Measurements from ENCODE around the gene LARP4. TPM values are rescaled to one million over a fixed set of nuclear protein-coding genes. Genes with fewer than 3 reads are reported as not detected.
"Not testable (repeated sequence)": the region's sequence is repeated elsewhere in the genome, so short reads cannot be mapped to it uniquely, and the experiment has no call there.

The LARP4 gene
- total RNA-seq, 4 donors from 2014 or later: 42.5 to 77.3 (median 50.0) TPM

- no peaks in the 10 kb centered on the region for H3K4me1 ChIP-seq
- intact Hi-C loops (cut with DNase I): no loop called here
- 86 to 92% methylated on average over 4 of the region's 4 CpGs for WGBS, 2 donors
- no peaks in the 10 kb centered on the region for H3K9me3 ChIP-seq
- H3K4me3 ChIP-seq (replicated peaks in 1 of 3): no peak overlapping the region
- TF ChIP-seq CTCF (IDR thresholded peaks at IDR 0.05) (no peak), POLR2A (IDR thresholded peaks at IDR 0.05) (no peak)
- DNase-seq: no peak
- H3K27me3 ChIP-seq: no peaks in the 10 kb centered on the region
- no peaks in the 10 kb centered on the region for H3K36me3 ChIP-seq
- no peak overlapping the region for H3K27ac ChIP-seq
Measured at GRCh38 chr12:50482571-50482970, 81.9 kb downstream of the LARP4 start.

GRCh38 chr12:50483488-50483887 is 82.8 kb downstream of the LARP4 start:
- Histone ChIP-seq H3K36me3 (no peaks in the 10 kb centered on the region), H3K27ac (no peak overlapping the region), H3K4me3 (replicated peaks in 1 of 3) (no peak overlapping the region), H3K4me1 (no peaks in the 10 kb centered on the region), H3K27me3 (no peaks in the 10 kb centered on the region), H3K9me3 (no peaks in the 10 kb centered on the region)
- WGBS, 2 donors: 93 to 100% methylated on average over 1 of the region's 1 CpG
- TF ChIP-seq CTCF (IDR thresholded peaks at IDR 0.05): no peak
- TF ChIP-seq POLR2A (IDR thresholded peaks at IDR 0.05): no peak
- DNase-seq: no peak
- intact Hi-C loops (cut with DNase I): no loop called here

- DNase-seq: no peak
- H3K4me1 ChIP-seq: no peaks in the 10 kb centered on the region
- intact Hi-C loops (cut with DNase I): no loop called here
- H3K9me3 ChIP-seq: no peaks in the 10 kb centered on the region
- 84 to 88% methylated on average over 5 of the region's 5 CpGs for WGBS, 2 donors
- H3K27ac ChIP-seq: no peak overlapping the region
- H3K4me3 ChIP-seq (replicated peaks in 1 of 3): no peak overlapping the region
- TF ChIP-seq POLR2A (IDR thresholded peaks at IDR 0.05) (no peak), CTCF (IDR thresholded peaks at IDR 0.05) (no peak)
- H3K27me3 ChIP-seq: no peaks in the 10 kb centered on the region
- no peaks in the 10 kb centered on the region for H3K36me3 ChIP-seq
Measured at GRCh38 chr12:50488801-50489200, 88.1 kb downstream of the LARP4 start.

- H3K27ac ChIP-seq; H3K27me3 ChIP-seq; H3K36me3 ChIP-seq; H3K4me1 ChIP-seq; DNase-seq; intact Hi-C loops (cut with DNase I); H3K9me3 ChIP-seq; H3K4me3 ChIP-seq (replicated peaks in 1 of 3): not testable (repeated sequence)
- 95 to 96% methylated on average over 11 of the region's 11 CpGs for WGBS, 2 donors
Measured at GRCh38 chr12:50498119-50498518, 97.4 kb downstream of the LARP4 start.

- peaks cover 16 to 39% of the 10 kb centered on the region in 2 donors for H3K4me1 ChIP-seq
- peak; percentile 75 to 99 (median 90) for TF ChIP-seq CTCF (IDR thresholded peaks at IDR 0.05)
- TF ChIP-seq POLR2A (IDR thresholded peaks at IDR 0.05): peak in 1 of 2 donors; percentile 92
- no peaks in the 10 kb centered on the region for H3K36me3 ChIP-seq
- 0 to 1% methylated on average over 22 to 31 of the region's 77 CpGs for WGBS, 2 donors
- H3K27me3 ChIP-seq: no peaks in the 10 kb centered on the region
- peak within 1 kb of the TSS; percentile 59 to 92 (median 75) for H3K4me3 ChIP-seq (replicated peaks in 1 of 3)
- intact Hi-C loops (cut with DNase I): loop anchor here (5.0 kb wide), 1 partner anchor 132 kb away; no protein-coding TSS in a partner anchor
- DNase-seq: peak; percentile 96 to 97
- H3K27ac ChIP-seq: peak within 1 kb of the TSS; percentile 94 to 96 (median 96)
- no peaks in the 10 kb centered on the region for H3K9me3 ChIP-seq
Measured at GRCh38 chr12:50504798-50505674, 104.4 kb downstream of the LARP4 start, which contains the start of gene DIP2B. TSS of gene DIP2B (plus strand) at chr12:50504985. CDS start at chr12:50505141, 156 bp downstream.
